HFF-Myc (cell line): ENCODE measurements around the gene USP11.
"Not testable (repeated sequence)": the region's sequence is repeated elsewhere in the genome, so short reads cannot be mapped to it uniquely, and the experiment has no call there.

ENCODE experiments used
- DNase-seq: peaks from one replicate; pipeline ENCODE4 v3.0.0-alpha.2; 2011; ENCODE audit warnings: low read depth; ENCODE audit errors: extremely low read depth
- H3K4me3 ChIP-seq: replicated peaks from 2 replicates; pipeline ENCODE4 v1.5.1; 2011; ENCODE audit warnings: low read depth, mild to moderate bottlenecking, control low read depth, low read length
- CTCF ChIP-seq: IDR thresholded peaks from 2 replicates; pipeline ENCODE4 v1.5.1; 2012; ENCODE audit warnings: mild to moderate bottlenecking, low read depth, low read length, control low read depth; ENCODE audit errors: missing control alignments

Gene USP11

DNA sequence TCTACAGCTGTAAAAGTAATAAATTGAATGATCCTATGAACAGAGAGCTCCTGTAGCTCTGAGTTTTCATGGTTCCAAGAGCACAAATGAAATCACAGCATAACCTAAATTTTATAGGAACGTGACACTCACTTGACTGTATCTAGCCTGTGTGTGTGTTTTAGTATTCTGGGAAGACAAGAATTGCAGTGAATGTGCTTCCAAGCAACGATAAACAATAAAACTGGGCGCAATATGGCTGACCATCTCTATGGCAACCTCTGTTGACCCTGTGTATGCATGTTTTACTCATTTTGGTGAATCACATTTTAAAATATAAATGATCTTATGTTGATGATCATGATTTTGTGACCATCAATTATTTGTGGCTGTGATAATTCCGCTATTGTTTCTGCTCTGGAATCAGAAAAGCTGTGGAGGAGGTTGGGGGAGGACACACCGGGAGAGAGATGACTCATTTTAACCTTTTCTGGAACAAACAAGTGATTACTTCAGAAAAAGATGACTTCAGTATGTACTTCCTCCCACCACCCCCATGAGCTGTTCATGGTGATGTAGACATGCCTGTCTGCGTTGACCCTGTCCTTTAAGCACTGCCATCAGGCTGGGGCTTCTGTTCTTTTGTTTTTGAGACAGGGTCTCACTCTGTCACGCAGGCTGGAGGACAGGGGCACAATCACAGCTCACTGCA lies 31.8 kb downstream of the USP11 start:
- TF ChIP-seq CTCF, result no peak
- no peak for DNase-seq
- H3K4me3 ChIP-seq, result no peak overlapping the region

GRCh38 chrX:47266643-47267042 lies 33.8 kb downstream of the USP11 start:
- no peak for DNase-seq
- no peak overlapping the region for H3K4me3 ChIP-seq

GRCh38 chrX:47272013-47272408 lies 39.2 kb downstream of the USP11 start:
- no peak for TF ChIP-seq CTCF
- no peak overlapping the region for H3K4me3 ChIP-seq
- DNase-seq, result no peak

More at GRCh38 chrX:47266643-47267042, 33.8 kb downstream of the USP11 start:
- no peak for TF ChIP-seq CTCF

DNA sequence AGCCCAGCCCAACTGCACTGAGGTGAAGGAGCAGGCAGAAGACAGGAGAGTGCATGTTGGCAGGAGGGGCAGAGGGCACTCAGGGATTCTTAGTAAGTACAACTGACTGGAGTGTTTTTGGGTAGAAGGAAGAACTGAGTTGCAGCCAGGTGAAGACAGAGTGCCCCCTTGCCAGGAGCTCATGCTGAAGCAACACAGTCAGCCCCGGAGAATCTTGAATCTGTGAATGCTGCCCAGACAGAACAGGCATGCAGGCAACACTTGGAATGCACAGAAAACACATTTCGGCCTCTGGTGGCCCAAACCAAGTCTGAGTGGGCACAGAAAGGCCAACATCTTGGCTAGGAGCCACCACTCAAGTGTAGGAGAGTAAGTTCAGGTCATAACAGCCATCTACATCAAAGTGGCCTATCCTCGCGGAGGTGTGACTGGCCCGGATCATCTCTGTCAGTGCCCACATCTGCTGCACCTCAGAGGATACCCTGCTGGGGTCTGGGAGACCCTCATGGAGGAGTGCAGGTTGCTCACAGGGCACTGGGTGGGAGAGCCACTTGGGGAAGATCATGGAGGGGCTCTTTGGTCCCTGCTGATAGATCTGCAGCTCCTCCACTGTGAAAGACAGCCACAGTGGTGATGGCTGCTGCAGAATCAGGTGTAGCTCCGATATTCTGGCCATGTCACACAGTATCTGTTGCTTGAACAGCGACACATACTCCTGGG lies 40.4 kb downstream of the USP11 start:
- no peak for TF ChIP-seq CTCF
- no peak overlapping the region for H3K4me3 ChIP-seq
- no peak for DNase-seq

DNA sequence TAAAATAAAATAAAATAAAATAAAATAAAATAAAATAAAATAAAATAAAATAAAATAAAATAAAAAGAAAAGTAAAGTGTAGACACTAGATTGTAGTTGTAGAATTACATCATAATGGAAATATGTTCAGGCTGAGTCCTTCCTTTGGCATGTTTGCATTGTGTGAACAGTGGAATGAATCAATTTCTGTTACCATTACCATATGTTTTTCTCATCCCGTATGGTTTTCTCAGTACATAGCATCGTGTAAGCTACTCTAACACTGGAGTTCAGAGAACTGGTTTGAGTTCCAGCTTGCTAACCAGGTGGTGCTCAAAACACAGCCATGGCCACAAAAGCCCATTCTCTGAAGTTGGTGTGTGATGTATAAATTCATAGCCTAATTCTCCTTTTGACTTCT lies 45.9 kb downstream of the USP11 start:
- no peak for TF ChIP-seq CTCF
- peak; percentile 22 for DNase-seq
- H3K4me3 ChIP-seq, result no peak overlapping the region

- no peak for TF ChIP-seq CTCF
- H3K4me3 ChIP-seq, result no peak overlapping the region
- DNase-seq, result peak; percentile 25
These were observed 50.4 kb downstream of the USP11 start for GRCh38 chrX:47283015-47283771.

- H3K4me3 ChIP-seq, DNase-seq: not testable (repeated sequence)
These were observed 51.8 kb downstream of the USP11 start for GRCh38 chrX:47284616-47285015.
